SK-N-SH (cell line): Measurements from ENCODE around the gene MAGEH1. TPM values are rescaled to one million over a fixed set of nuclear protein-coding genes. Genes with fewer than 3 reads are reported as not detected.
A peak's percentile ranks its signal among the peaks of the same experiment; 100 is the strongest.

ENCODE experiments used
- CTCF ChIA-PET: fragments of 300-600, 350-600 bp; formaldehyde crosslinking; extraction: SDS; loops from one replicate; lab custom pipeline; 2021; lab: Yijun Ruan, JAX
- POLR2A ChIA-PET: fragments of 350-600 bp; sonication (Branson Sonifier 250); formaldehyde crosslinking; extraction: SDS; loops from one replicate; lab custom pipeline; 2020; ENCODE audit warnings: antibody characterized with exemption, inconsistent platforms; lab: Yijun Ruan, JAX
- DNase-seq: peaks from one replicate; pipeline ENCODE4 v3.0.0; 2012
- H2AFZ ChIP-seq: fragments of 200-600 bp; sonication (generic); 2 replicates; pipeline ENCODE4 v1.8.1; 2016; ENCODE audit warnings: antibody characterized with exemption, mild to moderate bottlenecking, low read depth
- H3F3A ChIP-seq: fragments of 200-600 bp; sonication (generic); replicated peaks from 2 replicates; pipeline ENCODE3; 2016; ENCODE audit warnings: antibody characterized with exemption, mild to moderate bottlenecking; ENCODE audit not compliant: insufficient read depth
- H3K27ac ChIP-seq, 2 experiments: fragments of 200-500 bp in 1 of 2; fragments of 200-600 bp in 1 of 2; sonication (Bioruptor generic) in 1 of 2; sonication (generic), shearing (Covaris generic) in 1 of 2; 2 replicates each; pipeline versions ENCODE4 v1.5.1 to v1.6.1; 2014 to 2016; ENCODE audit warnings: low read depth in 2 of 2, inconsistent platforms in 1 of 2, low read length in 1 of 2, mild to moderate bottlenecking in 1 of 2, mixed read lengths in 1 of 2
- H3K27me3 ChIP-seq: fragments of 200-600 bp; sonication (generic), shearing (Covaris generic); 2 replicates; pipeline ENCODE4 v1.6.1; 2016; ENCODE audit warnings: mixed run types; ENCODE audit not compliant: insufficient read depth
- H3K36me3 ChIP-seq, 2 experiments: fragments of 200-500 bp in 1 of 2; fragments of 200-600 bp in 1 of 2; sonication (Bioruptor generic) in 1 of 2; sonication (generic) in 1 of 2; replicated peaks in 1 of 2; 2 replicates each; pipeline versions ENCODE3 to v1.5.1; 2014 to 2016; ENCODE audit warnings: low read length in 1 of 2, mild to moderate bottlenecking in 1 of 2; ENCODE audit not compliant: insufficient read depth in 2 of 2, control insufficient read depth in 1 of 2
- H3K4me1 ChIP-seq, 2 experiments: fragments of 200-500 bp in 1 of 2; fragments of 200-600 bp in 1 of 2; sonication (Bioruptor generic) in 1 of 2; sonication (generic), shearing (Covaris generic) in 1 of 2; 2 replicates each; pipeline versions ENCODE4 v1.5.1 to v1.6.1; 2014 to 2016; ENCODE audit warnings: low read depth in 1 of 2, low read length in 1 of 2, mixed run types in 1 of 2; ENCODE audit not compliant: insufficient read depth in 2 of 2, control insufficient read depth in 1 of 2
- H3K4me2 ChIP-seq: fragments of 200-600 bp; sonication (generic), shearing (Covaris generic); 2 replicates; pipeline ENCODE4 v1.6.1; 2017; ENCODE audit warnings: mixed run types
- H3K4me3 ChIP-seq, 2 experiments: fragments of 200-500 bp in 1 of 2; fragments of 200-600 bp in 1 of 2; sonication (Bioruptor generic) in 1 of 2; sonication (generic), shearing (Covaris generic) in 1 of 2; 2 replicates each; pipeline versions ENCODE4 v1.5.1 to v1.8.1; 2014 to 2016; ENCODE audit warnings: low read depth in 2 of 2, inconsistent platforms in 1 of 2, low read length in 1 of 2, mild to moderate bottlenecking in 1 of 2, mixed read lengths in 1 of 2, moderate library complexity in 1 of 2
- H3K79me2 ChIP-seq: fragments of 200-600 bp; sonication (generic); 2 replicates; pipeline ENCODE4 v1.8.1; 2017; ENCODE audit warnings: mild to moderate bottlenecking; ENCODE audit not compliant: insufficient read depth
- H3K9ac ChIP-seq: fragments of 200-600 bp; sonication (generic); 2 replicates; pipeline ENCODE4 v1.6.1; 2017; ENCODE audit warnings: mixed run types
- H3K9me2 ChIP-seq: fragments of 200-600 bp; sonication (generic); 2 replicates; pipeline ENCODE4 v1.6.1; 2017; ENCODE audit warnings: mixed run types
- H3K9me3 ChIP-seq: fragments of 200-600 bp; sonication (generic); 2 replicates; pipeline ENCODE4 v1.6.1; 2017; ENCODE audit warnings: mixed run types, mild to moderate bottlenecking, moderate library complexity
- H4K20me1 ChIP-seq: fragments of 200-600 bp; sonication (generic); 2 replicates; pipeline ENCODE4 v1.6.1; 2017; ENCODE audit warnings: mild to moderate bottlenecking, mixed run types; ENCODE audit not compliant: insufficient read depth
- CTCF ChIP-seq: fragments of 200-600 bp; sonication (generic); IDR thresholded peaks from 2 replicates; pipeline ENCODE4 v1.6.1; 2017; ENCODE audit warnings: antibody characterized with exemption, mild to moderate bottlenecking, moderate library complexity
- ELF1 ChIP-seq: IDR thresholded peaks from 2 replicates; pipeline ENCODE4 v1.4.0; 2012
- EP300 ChIP-seq, 2 experiments: IDR thresholded peaks; 2 replicates each; pipeline versions ENCODE4 v1.4.0 to v1.6.1; 2012; ENCODE audit warnings: borderline replicate concordance in 1 of 2, low read depth in 1 of 2, low read length in 1 of 2
- FOXM1 ChIP-seq: IDR thresholded peaks from 2 replicates; pipeline ENCODE4 v1.4.0; 2012; ENCODE audit warnings: low read depth, mild to moderate bottlenecking
- GABPA ChIP-seq: IDR thresholded peaks from 2 replicates; pipeline ENCODE4 v1.4.0; 2012; ENCODE audit warnings: low read depth, mild to moderate bottlenecking
- GATA2 ChIP-seq: sonication (generic); formaldehyde crosslinking; IDR thresholded peaks from 2 replicates; pipeline ENCODE4 v1.5.0; 2020; ENCODE audit warnings: mild to moderate bottlenecking, missing genetic modification reagents
- IRF3 ChIP-seq: fragments of 150-350 bp; IDR thresholded peaks from 2 replicates; pipeline ENCODE4 v1.6.1; 2016; ENCODE audit warnings: mild to moderate bottlenecking, low read depth, low read length
- RAD21 ChIP-seq: IDR thresholded peaks from 2 replicates; pipeline ENCODE4 v1.6.1; 2012; ENCODE audit warnings: mild to moderate bottlenecking, low read length
- RFX5 ChIP-seq: IDR thresholded peaks from 2 replicates; pipeline ENCODE4 v1.6.1; 2012; ENCODE audit warnings: mild to moderate bottlenecking, improper control_type of control experiment, low read length
- RXRA ChIP-seq: IDR thresholded peaks from 2 replicates; pipeline ENCODE4 v1.4.0; 2012; ENCODE audit warnings: low read depth, mild to moderate bottlenecking, borderline replicate concordance
- SIN3A ChIP-seq: IDR thresholded peaks from 2 replicates; pipeline ENCODE4 v1.6.1; 2012; ENCODE audit warnings: low read depth, mild to moderate bottlenecking, low read length, moderate library complexity, borderline replicate concordance
- SMC3 ChIP-seq: IDR thresholded peaks from 2 replicates; pipeline ENCODE4 v1.6.1; 2012; ENCODE audit warnings: low read depth, low read length, improper control_type of control experiment
- TAF1 ChIP-seq: IDR thresholded peaks from 2 replicates; pipeline ENCODE4 v1.6.1; 2012; ENCODE audit warnings: low read depth, mild to moderate bottlenecking, low read length, moderate library complexity, borderline replicate concordance
- TCF12 ChIP-seq: IDR thresholded peaks from 2 replicates; pipeline ENCODE4 v1.4.0; 2012
- TEAD4 ChIP-seq: IDR thresholded peaks from 2 replicates; pipeline ENCODE4 v1.4.0; 2012; ENCODE audit warnings: mild to moderate bottlenecking, borderline replicate concordance; ENCODE audit not compliant: insufficient read depth
- ZBTB33 ChIP-seq: IDR thresholded peaks from 2 replicates; pipeline ENCODE4 v1.4.0; 2012; ENCODE audit warnings: low read depth, borderline replicate concordance
- WGBS: methylation state at CpG from one replicate; pipeline ENCODE4 v1.1.6; 2017; ENCODE audit warnings: low lambda C conversion rate; 5-methylcytosine and 5-hydroxymethylcytosine counted together
- polyA plus RNA-seq, 3 experiments: library from polyadenylated mRNA; depleted of rRNA; stranded (reverse); fragments of >200 nt; gene quantifications; 2 replicates each; pipeline ENCODE4 v1.2.3, GENCODE V29; 2012

Gene MAGEH1
- polyA plus RNA-seq, 1 of the 3 experiments (the other 2 are of a cell fraction): 19.7 TPM

- no peaks in the 10 kb centered on the region; a peak in 1 of 4 replicates for H3K4me1 ChIP-seq
Measured at GRCh38 chrX:55486736-55487135, 34.8 kb downstream of the MAGEH1 start.

GRCh38 chrX:55487143-55487542 lies 35.2 kb downstream of the MAGEH1 start:
- POLR2A ChIA-PET: no interaction called here
- no peaks in the 10 kb centered on the region for H3K36me3 ChIP-seq
- no peaks in the 10 kb centered on the region; a peak in 1 of 4 replicates for H3K4me1 ChIP-seq
- no peak overlapping the region for H3K27ac ChIP-seq
- H3K79me2 ChIP-seq: no peaks in the 10 kb centered on the region
- no peak overlapping the region for H3K4me2 ChIP-seq
- no peak overlapping the region for H2AFZ ChIP-seq
- H3K9me3 ChIP-seq: no peaks in the 10 kb centered on the region
- no peak overlapping the region for H3K4me3 ChIP-seq
- no peaks in the 10 kb centered on the region; the same call in 1 of the 2 replicates for H3K27me3 ChIP-seq
- WGBS: 48% methylated on average over 2 of the region's 2 CpGs
- H3K9me2 ChIP-seq: no peaks in the 10 kb centered on the region
- CTCF ChIA-PET: no interaction called here
- H3F3A ChIP-seq: no peaks in the 10 kb centered on the region
- no peaks in the 10 kb centered on the region for H4K20me1 ChIP-seq
- TF ChIP-seq FOXM1: no peak
- no peak for TF ChIP-seq TAF1
- TF ChIP-seq GABPA: no peak
- no peak for TF ChIP-seq RAD21
- TF ChIP-seq IRF3: no peak
- TF ChIP-seq RFX5: no peak
- TF ChIP-seq TCF12: no peak
- no peak for TF ChIP-seq ELF1
- no peak for TF ChIP-seq SIN3A
- H3K9ac ChIP-seq: no peak overlapping the region
- no peak for DNase-seq

More at GRCh38 chrX:55486736-55487135, 34.8 kb downstream of the MAGEH1 start:
- DNase-seq: no peak
- no peak overlapping the region for H3K27ac ChIP-seq
- no peak overlapping the region for H3K4me3 ChIP-seq
- no peaks in the 10 kb centered on the region for H4K20me1 ChIP-seq
- H3F3A ChIP-seq: no peaks in the 10 kb centered on the region
- H3K9me3 ChIP-seq: no peaks in the 10 kb centered on the region
- H3K9me2 ChIP-seq: no peaks in the 10 kb centered on the region
- H3K9ac ChIP-seq: no peak overlapping the region
- ChIA-PET CTCF (no interaction called here), POLR2A (no interaction called here)
- no peak overlapping the region for H3K4me2 ChIP-seq
- H3K27me3 ChIP-seq: no peaks in the 10 kb centered on the region; the same call in 1 of the 2 replicates
- TF ChIP-seq EP300 (IDR thresholded peaks at IDR 0.05; ENCODE audit: borderline replicate concordance in 1 of 2, low read depth in 1 of 2, low read length in 1 of 2): no peak
- no peaks in the 10 kb centered on the region for H3K36me3 ChIP-seq
- no peaks in the 10 kb centered on the region for H3K79me2 ChIP-seq
- H2AFZ ChIP-seq: no peak overlapping the region
- WGBS: 53% methylated on average over 3 of the region's 3 CpGs

- WGBS: 52% methylated on average over 4 of the region's 23 CpGs
- TF ChIP-seq SMC3: no peak
- TF ChIP-seq CTCF: no peak
- TF ChIP-seq TEAD4: no peak
- TF ChIP-seq GATA2 (CRISPR knock-in tag): no peak
- no peak for TF ChIP-seq RXRA
- no peak for TF ChIP-seq ZBTB33
- TF ChIP-seq ELF1: no peak
- Histone ChIP-seq H3K9ac (no peak overlapping the region), H2AFZ (peak overlapping the region; percentile 9; the same call in 1 of the 2 replicates), H3K79me2 (no peaks in the 10 kb centered on the region), H3K4me2 (peak overlapping the region; percentile 90; the same call in 1 of the 2 replicates), H3K9me3 (no peaks in the 10 kb centered on the region), H3F3A (no peaks in the 10 kb centered on the region), H3K4me1 (no peaks in the 10 kb centered on the region; a peak in 1 of 4 replicates), H3K9me2 (no peaks in the 10 kb centered on the region), H3K27ac (peak overlapping the region in 1 of 2 experiments; percentile 65; a peak in 2 of 4 replicates), H3K36me3 (no peaks in the 10 kb centered on the region), H4K20me1 (no peaks in the 10 kb centered on the region), H3K27me3 (no peaks in the 10 kb centered on the region; the same call in 1 of the 2 replicates), H3K4me3 (peak overlapping the region in 1 of 2 experiments; percentile 63; a peak in 2 of 4 replicates)
- peak; percentile 83 for DNase-seq
- POLR2A ChIA-PET: interaction anchor here (1.2 to 1.6 kb wide), 2 partner anchors 36 to 229 kb away, joined by 3 to 6 read pairs; partner anchors contain the start of genes MAGEH1 and RRAGB
- CTCF ChIA-PET: interaction anchor here (0.9 kb wide), 1 partner anchor 36 kb away, joined by 4 read pairs; the partner anchor contains the start of gene MAGEH1
Measured at GRCh38 chrX:55488006-55488592, 36.2 kb downstream of the MAGEH1 start.
